ENCODE results near the gene SND1. TPM values are rescaled to one million over a fixed set of nuclear protein-coding genes. Genes with fewer than 3 reads are reported as not detected.

The SND1 gene
- total RNA-seq, 1 experiment from 2014 or later, result 104 TPM

- no peaks in the 10 kb centered on the region for H3K79me2 ChIP-seq (ENCODE audit: low read length)
Observed at GRCh38 chr7:127620406-127621233, 31.4 kb upstream of the SND1 start.

GRCh38 chr7:127625331-127625730, 26.7 kb upstream of the SND1 start:
- no peaks in the 10 kb centered on the region for H4K20me1 ChIP-seq (ENCODE audit: insufficient read depth, low read depth, low read length)
- no peaks in the 10 kb centered on the region for H3K9me2 ChIP-seq (replicated peaks; ENCODE audit: insufficient read depth, low read length)
- H3K36me3 ChIP-seq (ENCODE audit: insufficient read depth, low read length), result no peaks in the 10 kb centered on the region
- H2AFZ ChIP-seq (ENCODE audit: low read length), result no peak overlapping the region
- H3K27me3 ChIP-seq (ENCODE audit: low read length), result 0 out of 2 replicates have a peak, but pooled peaks cover 2% of the 10 kb centered on the region
- no peak overlapping the region for H3K4me3 ChIP-seq (ENCODE audit: low read length)
- H3K27ac ChIP-seq (ENCODE audit: low read length), result no peak overlapping the region
- no peaks in the 10 kb centered on the region for H3K4me1 ChIP-seq (ENCODE audit: low read length)
- no peaks in the 10 kb centered on the region for H3K9me3 ChIP-seq (ENCODE audit: low read length)
- no peaks in the 10 kb centered on the region for H3K79me2 ChIP-seq (ENCODE audit: low read length)
- H3K4me2 ChIP-seq (ENCODE audit: low read depth, low read length, poor library complexity, severe bottlenecking), result no peak overlapping the region
- no peak for DNase-seq
- no peak overlapping the region for H3K9ac ChIP-seq (ENCODE audit: low read length)

More at GRCh38 chr7:127620406-127621233, 31.4 kb upstream of the SND1 start:
- Histone ChIP-seq H3K27ac (ENCODE audit: low read length) (no peak overlapping the region), H3K4me1 (ENCODE audit: low read length) (no peaks in the 10 kb centered on the region), H3K9me2 (replicated peaks; ENCODE audit: insufficient read depth, low read length) (no peaks in the 10 kb centered on the region), H3K9me3 (ENCODE audit: low read length) (no peaks in the 10 kb centered on the region), H3K9ac (ENCODE audit: low read length) (no peak overlapping the region), H3K27me3 (ENCODE audit: low read length) (0 out of 2 replicates have a peak, but pooled peaks cover 2% of the 10 kb centered on the region), H3K4me3 (ENCODE audit: low read length) (no peak overlapping the region), H3K36me3 (ENCODE audit: insufficient read depth, low read length) (no peaks in the 10 kb centered on the region), H2AFZ (ENCODE audit: low read length) (no peak overlapping the region), H3K4me2 (ENCODE audit: low read depth, low read length, poor library complexity, severe bottlenecking) (no peak overlapping the region), H4K20me1 (ENCODE audit: insufficient read depth, low read depth, low read length) (no peaks in the 10 kb centered on the region)
- DNase-seq, result no peak

- no peaks in the 10 kb centered on the region for H3K9me3 ChIP-seq (ENCODE audit: low read length)
Observed at GRCh38 chr7:127628445-127628844, 23.5 kb upstream of the SND1 start.

DNA sequence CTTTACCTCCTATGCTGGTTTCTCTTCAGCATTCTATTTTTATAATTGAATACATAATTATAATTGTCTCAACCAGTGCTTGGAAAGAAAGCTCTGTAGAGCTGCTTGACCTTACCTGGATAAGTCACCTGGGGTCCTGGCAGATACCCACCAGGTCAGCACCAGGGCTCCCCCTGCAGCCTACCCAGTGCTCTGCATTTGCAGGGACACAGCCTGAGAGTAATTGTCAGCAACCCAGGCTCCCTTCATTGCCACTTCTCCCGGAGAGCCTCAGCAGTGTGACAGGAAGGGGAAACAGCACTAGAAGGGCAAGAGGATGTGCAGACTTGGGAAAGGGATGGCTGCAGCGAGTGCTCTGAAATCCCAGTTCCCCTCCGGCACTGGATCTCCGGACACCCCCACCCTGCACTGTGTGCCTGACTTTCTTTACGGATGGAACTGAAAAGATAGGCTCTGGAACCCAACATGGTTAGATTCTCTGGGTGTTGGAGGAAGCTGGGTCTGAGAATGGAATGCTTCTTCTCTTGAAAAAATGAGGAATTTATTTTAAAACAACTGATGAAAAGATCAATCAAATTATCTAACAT, 22.6 kb upstream of the SND1 start:
- Histone ChIP-seq H3K36me3 (ENCODE audit: insufficient read depth, low read length) (no peaks in the 10 kb centered on the region), H3K4me3 (ENCODE audit: low read length) (no peak overlapping the region; the same call in 1 of the 2 replicates), H4K20me1 (ENCODE audit: insufficient read depth, low read depth, low read length) (no peaks in the 10 kb centered on the region), H3K9me3 (ENCODE audit: low read length) (no peaks in the 10 kb centered on the region), H2AFZ (ENCODE audit: low read length) (no peak overlapping the region; the same call in 1 of the 2 replicates), H3K4me1 (ENCODE audit: low read length) (no peaks in the 10 kb centered on the region), H3K9me2 (replicated peaks; ENCODE audit: insufficient read depth, low read length) (no peaks in the 10 kb centered on the region), H3K27ac (ENCODE audit: low read length) (no peak overlapping the region), H3K79me2 (ENCODE audit: low read length) (no peaks in the 10 kb centered on the region), H3K27me3 (ENCODE audit: low read length) (no peaks in the 10 kb centered on the region), H3K9ac (ENCODE audit: low read length) (no peak overlapping the region), H3K4me2 (ENCODE audit: low read depth, low read length, poor library complexity, severe bottlenecking) (peak overlapping the region; percentile 20)
- DNase-seq, result peak; percentile 80

More at GRCh38 chr7:127628445-127628844, 23.5 kb upstream of the SND1 start:
- Histone ChIP-seq H2AFZ (ENCODE audit: low read length) (no peak overlapping the region), H3K79me2 (ENCODE audit: low read length) (no peaks in the 10 kb centered on the region), H3K9ac (ENCODE audit: low read length) (no peak overlapping the region), H3K4me3 (ENCODE audit: low read length) (no peak overlapping the region), H4K20me1 (ENCODE audit: insufficient read depth, low read depth, low read length) (no peaks in the 10 kb centered on the region), H3K27me3 (ENCODE audit: low read length) (0 out of 2 replicates have a peak, but pooled peaks cover 2% of the 10 kb centered on the region), H3K4me2 (ENCODE audit: low read depth, low read length, poor library complexity, severe bottlenecking) (no peak overlapping the region), H3K36me3 (ENCODE audit: insufficient read depth, low read length) (no peaks in the 10 kb centered on the region), H3K9me2 (replicated peaks; ENCODE audit: insufficient read depth, low read length) (no peaks in the 10 kb centered on the region), H3K4me1 (ENCODE audit: low read length) (no peaks in the 10 kb centered on the region), H3K27ac (ENCODE audit: low read length) (no peak overlapping the region)
- no peak for DNase-seq

GRCh38 chr7:127632276-127632910, 19.6 kb upstream of the SND1 start:
- Histone ChIP-seq H3K79me2 (ENCODE audit: low read length) (no peaks in the 10 kb centered on the region), H3K9me2 (replicated peaks; ENCODE audit: insufficient read depth, low read length) (no peaks in the 10 kb centered on the region), H3K36me3 (ENCODE audit: insufficient read depth, low read length) (no peaks in the 10 kb centered on the region), H3K27me3 (ENCODE audit: low read length) (no peaks in the 10 kb centered on the region), H3K4me2 (ENCODE audit: low read depth, low read length, poor library complexity, severe bottlenecking) (no peak overlapping the region), H3K4me1 (ENCODE audit: low read length) (no peaks in the 10 kb centered on the region), H3K4me3 (ENCODE audit: low read length) (no peak overlapping the region), H3K9me3 (ENCODE audit: low read length) (no peaks in the 10 kb centered on the region), H3K27ac (ENCODE audit: low read length) (no peak overlapping the region), H2AFZ (ENCODE audit: low read length) (no peak overlapping the region), H4K20me1 (ENCODE audit: insufficient read depth, low read depth, low read length) (no peaks in the 10 kb centered on the region), H3K9ac (ENCODE audit: low read length) (no peak overlapping the region)
- DNase-seq, result no peak

DNA sequence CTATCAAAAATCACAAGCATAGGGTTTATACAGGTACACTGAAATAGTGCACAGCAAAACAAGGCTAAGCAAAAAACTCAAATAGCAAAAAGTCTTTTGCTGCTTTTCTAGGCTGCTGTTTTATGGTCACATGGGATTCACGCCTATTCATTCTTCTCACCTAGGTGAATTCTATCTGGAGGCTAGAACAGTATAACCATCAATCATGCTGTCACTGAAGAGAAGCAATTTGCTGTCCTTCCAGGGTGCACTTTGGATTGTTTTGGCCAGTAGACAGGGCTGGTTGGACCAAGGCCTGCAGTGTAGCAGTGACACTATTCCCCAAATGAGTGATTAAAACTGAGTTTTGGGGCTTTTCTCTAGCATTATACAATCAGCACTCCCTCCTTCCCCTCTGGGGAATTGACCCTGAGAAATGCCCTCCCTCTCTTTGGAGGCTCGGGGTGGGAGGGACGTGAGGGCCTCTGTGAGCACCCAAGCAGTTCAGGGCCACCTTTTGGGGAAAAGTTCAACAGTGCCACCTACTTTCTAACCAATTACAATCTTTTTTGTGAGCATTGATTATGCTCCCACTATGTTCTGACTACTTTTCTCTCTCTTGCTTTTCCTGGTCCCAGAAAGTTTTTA, 16.2 kb upstream of the SND1 start:
- Histone ChIP-seq H3K36me3 (ENCODE audit: insufficient read depth, low read length) (no peaks in the 10 kb centered on the region), H3K79me2 (ENCODE audit: low read length) (no peaks in the 10 kb centered on the region), H4K20me1 (ENCODE audit: insufficient read depth, low read depth, low read length) (no peaks in the 10 kb centered on the region), H3K9ac (ENCODE audit: low read length) (no peak overlapping the region), H3K9me2 (replicated peaks; ENCODE audit: insufficient read depth, low read length) (no peaks in the 10 kb centered on the region), H3K4me1 (ENCODE audit: low read length) (no peaks in the 10 kb centered on the region), H3K27me3 (ENCODE audit: low read length) (no peaks in the 10 kb centered on the region), H2AFZ (ENCODE audit: low read length) (no peak overlapping the region), H3K4me2 (ENCODE audit: low read depth, low read length, poor library complexity, severe bottlenecking) (no peak overlapping the region), H3K27ac (ENCODE audit: low read length) (no peak overlapping the region), H3K9me3 (ENCODE audit: low read length) (no peaks in the 10 kb centered on the region), H3K4me3 (ENCODE audit: low read length) (no peak overlapping the region)
- DNase-seq, result no peak

GRCh38 chr7:127638197-127638596, 13.8 kb upstream of the SND1 start:
- no peaks in the 10 kb centered on the region for H3K4me1 ChIP-seq (ENCODE audit: low read length)
- no peak overlapping the region for H3K27ac ChIP-seq (ENCODE audit: low read length)
- no peaks in the 10 kb centered on the region for H3K36me3 ChIP-seq (ENCODE audit: insufficient read depth, low read length)
- H3K9me3 ChIP-seq (ENCODE audit: low read length), result no peaks in the 10 kb centered on the region
- no peaks in the 10 kb centered on the region for H4K20me1 ChIP-seq (ENCODE audit: insufficient read depth, low read depth, low read length)
- H3K9me2 ChIP-seq (replicated peaks; ENCODE audit: insufficient read depth, low read length), result no peaks in the 10 kb centered on the region
- no peaks in the 10 kb centered on the region for H3K27me3 ChIP-seq (ENCODE audit: low read length)
- no peak overlapping the region for H3K4me2 ChIP-seq (ENCODE audit: low read depth, low read length, poor library complexity, severe bottlenecking)
- H3K79me2 ChIP-seq (ENCODE audit: low read length), result no peaks in the 10 kb centered on the region
- H3K4me3 ChIP-seq (ENCODE audit: low read length), result no peak overlapping the region
- no peak overlapping the region for H2AFZ ChIP-seq (ENCODE audit: low read length)
- H3K9ac ChIP-seq (ENCODE audit: low read length), result no peak overlapping the region
- DNase-seq, result no peak

- Histone ChIP-seq H2AFZ (ENCODE audit: low read length) (no peak overlapping the region), H3K9me3 (ENCODE audit: low read length) (no peaks in the 10 kb centered on the region), H3K4me1 (ENCODE audit: low read length) (no peaks in the 10 kb centered on the region), H3K27ac (ENCODE audit: low read length) (no peak overlapping the region), H3K36me3 (ENCODE audit: insufficient read depth, low read length) (no peaks in the 10 kb centered on the region), H3K4me2 (ENCODE audit: low read depth, low read length, poor library complexity, severe bottlenecking) (no peak overlapping the region), H3K27me3 (ENCODE audit: low read length) (no peaks in the 10 kb centered on the region), H3K9ac (ENCODE audit: low read length) (no peak overlapping the region), H4K20me1 (ENCODE audit: insufficient read depth, low read depth, low read length) (no peaks in the 10 kb centered on the region), H3K4me3 (ENCODE audit: low read length) (no peak overlapping the region), H3K9me2 (replicated peaks; ENCODE audit: insufficient read depth, low read length) (no peaks in the 10 kb centered on the region; the same call in 1 of the 2 replicates), H3K79me2 (ENCODE audit: low read length) (no peaks in the 10 kb centered on the region)
- DNase-seq, result no peak
Observed at GRCh38 chr7:127644484-127644883, 7.5 kb upstream of the SND1 start.
